GM12864 (cell line): ENCODE results near the gene VSTM5.
"Not testable (repeated sequence)": the region's sequence is repeated elsewhere in the genome, so short reads cannot be mapped to it uniquely, and the experiment has no call there.

ENCODE experiments used
- DNase-seq: peaks from one replicate; pipeline ENCODE4 v3.0.0-alpha.2; 2011; ENCODE audit warnings: low read depth
- H3K4me3 ChIP-seq: 2 replicates; pipeline ENCODE4 v1.5.1; 2011; ENCODE audit warnings: mild to moderate bottlenecking, low read depth, low read length, control low read depth
- CTCF ChIP-seq: IDR thresholded peaks from 2 replicates; pipeline ENCODE4 v1.5.1; 2011; ENCODE audit warnings: low read depth, mild to moderate bottlenecking, moderate library complexity, low read length, control low read depth, inconsistent platforms; ENCODE audit errors: missing control alignments

Gene VSTM5

GRCh38 chr11:93783362-93783761 is 67.1 kb downstream of the VSTM5 start:
- peak overlapping the region; percentile 87 for H3K4me3 ChIP-seq
- no peak for TF ChIP-seq CTCF
- no peak for DNase-seq

DNA sequence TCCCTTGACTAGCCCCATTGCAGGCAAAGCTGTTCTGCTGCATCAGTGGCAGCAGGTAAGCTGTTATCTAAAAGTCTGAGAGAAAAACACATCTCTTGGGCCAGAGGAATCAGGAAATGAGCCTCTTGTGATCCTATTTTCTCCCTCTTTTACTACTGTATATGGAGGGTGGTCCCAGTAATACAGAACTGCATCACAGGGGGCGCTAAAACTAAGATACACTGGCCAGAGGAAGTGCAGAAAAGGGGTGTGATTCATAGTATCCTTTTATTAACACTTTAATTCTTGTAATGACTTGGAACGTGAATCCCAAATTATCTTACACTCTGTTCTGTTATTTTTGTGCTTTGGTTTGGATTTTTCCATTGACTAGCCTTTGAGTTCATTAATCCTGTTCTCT is 75.1 kb downstream of the VSTM5 start:
- TF ChIP-seq CTCF: peak; percentile 19
- DNase-seq: no peak
- no peak overlapping the region for H3K4me3 ChIP-seq

- not testable (repeated sequence) for H3K4me3 ChIP-seq, DNase-seq
Observed at GRCh38 chr11:93774560-93774959, 75.9 kb downstream of the VSTM5 start.

GRCh38 chr11:93773601-93774200 is 76.7 kb downstream of the VSTM5 start:
- DNase-seq: no peak
- H3K4me3 ChIP-seq: no peak overlapping the region
- no peak for TF ChIP-seq CTCF

DNA sequence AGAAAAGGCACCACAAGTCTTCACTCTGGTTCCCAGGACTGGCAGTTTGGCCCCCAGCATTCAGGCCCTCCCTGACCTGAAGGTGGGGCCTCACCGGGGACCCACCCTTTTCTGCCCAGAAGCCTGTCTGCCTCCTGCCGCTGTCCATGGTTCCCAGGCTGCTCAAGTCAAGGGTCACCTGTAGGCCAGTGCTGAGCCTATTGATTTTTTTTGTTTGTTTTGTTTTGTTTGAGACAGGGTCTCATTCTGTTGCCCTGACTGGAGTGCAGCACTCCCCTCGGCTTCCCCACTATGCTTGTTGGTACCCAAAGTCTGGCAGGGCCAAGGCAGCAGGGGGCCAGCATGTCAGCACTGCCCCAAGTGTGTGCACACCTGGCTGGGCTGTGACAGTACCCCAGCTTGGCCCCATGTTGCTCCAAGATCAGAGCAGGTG is 77.4 kb downstream of the VSTM5 start:
- no peak for DNase-seq
- no peak overlapping the region for H3K4me3 ChIP-seq
- TF ChIP-seq CTCF: no peak

DNA sequence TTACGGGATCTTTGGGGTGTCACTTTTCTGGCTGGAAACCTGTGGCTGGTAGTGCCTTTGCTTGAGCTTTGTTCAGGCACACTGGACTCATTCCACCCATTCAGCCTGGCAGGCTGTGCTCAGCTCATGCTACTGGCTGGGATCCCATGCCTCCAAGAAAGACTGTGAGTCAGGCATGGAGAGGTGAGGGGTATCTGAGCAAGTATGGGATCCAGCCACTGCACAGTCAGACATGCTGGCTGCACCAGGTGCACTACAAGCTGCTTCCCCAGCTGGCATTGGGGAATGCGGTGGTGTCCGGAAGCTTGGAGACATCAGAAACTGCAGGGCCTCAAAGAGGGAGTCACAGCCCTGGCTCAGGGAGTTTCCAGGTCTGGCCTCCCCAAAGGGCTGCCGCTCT is 78.3 kb downstream of the VSTM5 start:
- no peak overlapping the region for H3K4me3 ChIP-seq
- TF ChIP-seq CTCF: no peak
- no peak for DNase-seq

DNA sequence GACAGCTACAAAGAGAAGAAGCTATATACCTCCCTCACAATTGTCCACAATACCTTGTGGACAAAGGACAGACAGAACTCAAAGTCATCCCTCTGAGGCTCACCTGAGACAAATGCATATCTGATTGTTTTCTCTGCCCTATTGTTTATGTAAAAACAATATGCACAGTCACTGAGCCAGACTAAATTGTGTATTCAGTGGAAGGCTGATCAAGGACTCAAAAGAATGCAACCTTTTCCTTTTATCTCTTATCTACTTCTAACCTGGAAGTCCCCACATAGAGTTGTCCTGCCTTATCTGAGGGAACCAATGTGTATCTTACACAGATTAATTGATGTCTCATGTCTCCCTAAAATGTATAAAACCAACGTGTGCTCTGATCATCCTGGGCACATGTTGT is 80.3 kb downstream of the VSTM5 start:
- DNase-seq: no peak
- H3K4me3 ChIP-seq: no peak overlapping the region
- no peak for TF ChIP-seq CTCF
